Measurements from ENCODE around the gene LDLRAD3.

DNA sequence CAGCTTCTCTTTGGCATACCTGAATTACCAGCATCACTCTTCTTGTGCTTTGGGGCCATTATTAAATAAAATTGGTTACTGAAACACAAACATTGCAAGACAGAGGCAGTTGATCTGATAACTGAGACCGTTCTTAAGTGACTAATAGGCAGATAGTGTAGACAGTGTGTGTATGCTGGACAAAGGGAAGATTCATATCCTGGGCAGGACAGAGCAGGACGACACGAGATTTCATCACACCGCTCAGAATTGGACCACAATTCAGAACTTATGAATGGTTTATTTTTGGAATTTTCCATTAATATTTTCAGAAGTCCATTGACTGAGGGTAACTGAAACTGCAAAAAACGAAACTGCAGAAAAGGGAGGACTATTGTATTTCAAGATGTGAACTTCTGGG is 68.6 kb downstream of the LDLRAD3 start:
- TF ChIP-seq CTCF (IDR thresholded peaks at IDR 0.05) (no peak), POLR2A (IDR thresholded peaks at IDR 0.05) (no peak)
